Caki2 (cell line): ENCODE measurements around the gene BCL11B. TPM values are rescaled to one million over a fixed set of nuclear protein-coding genes. Genes with fewer than 3 reads are reported as not detected.

ENCODE experiments used
- DNase-seq: peaks from one replicate; pipeline ENCODE4 v3.0.0-alpha.2; 2015; ENCODE audit warnings: low read depth
- in situ Hi-C: cut with HindIII; loops from 2 replicates; pipeline ENCODE4 v1.10.0; 2016; ENCODE audit warnings: low sequenced_read_pairs, low pct_unique_long_range_greater_than_20kb, mixed read lengths
- total RNA-seq: library from RNA; depleted of rRNA; stranded (reverse); fragments of >200 nt; shearing (Covaris generic); gene quantifications from 2 replicates; pipeline ENCODE4 v1.2.3, GENCODE V29; 2014; ENCODE audit warnings: low replicate concordance

BCL11B gene
- total RNA-seq, 1 experiment from 2014 or later: not detected

GRCh38 chr14:99164712-99165111, 107.3 kb downstream of the BCL11B start:
- in situ Hi-C loops: no loop called here
- no peak for DNase-seq

- DNase-seq: no peak
- in situ Hi-C loops: no loop called here
Measured at GRCh38 chr14:99163446-99163845, 108.6 kb downstream of the BCL11B start.

GRCh38 chr14:99159341-99160340, 112.4 kb downstream of the BCL11B start:
- no peak for DNase-seq
- in situ Hi-C loops: no loop called here

GRCh38 chr14:99158646-99159165, 113.3 kb downstream of the BCL11B start:
- in situ Hi-C loops: no loop called here
- DNase-seq: no peak

- in situ Hi-C loops: no loop called here
- DNase-seq: no peak
Measured at GRCh38 chr14:99158150-99158549, 113.8 kb downstream of the BCL11B start.

GRCh38 chr14:99157676-99158075, 114.3 kb downstream of the BCL11B start:
- in situ Hi-C loops: no loop called here
- DNase-seq: no peak

GRCh38 chr14:99157246-99157645, 114.8 kb downstream of the BCL11B start:
- DNase-seq: no peak
- in situ Hi-C loops: no loop called here

GRCh38 chr14:99156814-99157213, 115.2 kb downstream of the BCL11B start:
- in situ Hi-C loops: no loop called here
- no peak for DNase-seq

- in situ Hi-C loops: no loop called here
Measured at GRCh38 chr14:99156090-99156425, 115.9 kb downstream of the BCL11B start.

GRCh38 chr14:99155173-99156089, 116.6 kb downstream of the BCL11B start:
- no peak for DNase-seq
- in situ Hi-C loops: no loop called here

More at GRCh38 chr14:99156090-99156425, 115.9 kb downstream of the BCL11B start:
- DNase-seq: no peak

GRCh38 chr14:99150236-99150635, 121.8 kb downstream of the BCL11B start:
- DNase-seq: no peak
- in situ Hi-C loops: no loop called here

- in situ Hi-C loops: no loop called here
- DNase-seq: no peak
Measured at GRCh38 chr14:99148861-99149610, 123.0 kb downstream of the BCL11B start.

- no peak for DNase-seq
- in situ Hi-C loops: no loop called here
Measured at GRCh38 chr14:99148131-99148530, 123.9 kb downstream of the BCL11B start.

GRCh38 chr14:99147366-99147740, 124.6 kb downstream of the BCL11B start:
- in situ Hi-C loops: no loop called here

GRCh38 chr14:99146616-99147365, 125.2 kb downstream of the BCL11B start:
- in situ Hi-C loops: no loop called here
- no peak for DNase-seq

More at GRCh38 chr14:99147366-99147740, 124.6 kb downstream of the BCL11B start:
- DNase-seq: no peak

- no peak for DNase-seq
- in situ Hi-C loops: no loop called here
Measured at GRCh38 chr14:99145307-99145706, 126.7 kb downstream of the BCL11B start.

GRCh38 chr14:99143793-99144192, 128.2 kb downstream of the BCL11B start:
- in situ Hi-C loops: no loop called here

More at GRCh38 chr14:99143793-99144192, 128.2 kb downstream of the BCL11B start:
- no peak for DNase-seq
